Muscle of arm (tissue), 12 donors: ENCODE data around the gene NRP1. TPM values are rescaled to one million over a fixed set of nuclear protein-coding genes. Genes with fewer than 3 reads are reported as not detected.

Experiments used
- DNase-seq: peaks from one replicate; pipeline ENCODE4 v3.0.0-alpha.2; 2013
- polyA plus RNA-seq, 12 donors: library from polyadenylated mRNA; unstranded; fragments of 120-200 nt; gene quantifications; one replicate each; pipeline ENCODE4 v1.2.1, GENCODE V29; 2013; ENCODE audit not compliant: insufficient read length in 12 of 12

The NRP1 gene
- polyA plus RNA-seq, 12 donors = 91.6 to 148 (median 108) TPM; not detected in 1

DNA sequence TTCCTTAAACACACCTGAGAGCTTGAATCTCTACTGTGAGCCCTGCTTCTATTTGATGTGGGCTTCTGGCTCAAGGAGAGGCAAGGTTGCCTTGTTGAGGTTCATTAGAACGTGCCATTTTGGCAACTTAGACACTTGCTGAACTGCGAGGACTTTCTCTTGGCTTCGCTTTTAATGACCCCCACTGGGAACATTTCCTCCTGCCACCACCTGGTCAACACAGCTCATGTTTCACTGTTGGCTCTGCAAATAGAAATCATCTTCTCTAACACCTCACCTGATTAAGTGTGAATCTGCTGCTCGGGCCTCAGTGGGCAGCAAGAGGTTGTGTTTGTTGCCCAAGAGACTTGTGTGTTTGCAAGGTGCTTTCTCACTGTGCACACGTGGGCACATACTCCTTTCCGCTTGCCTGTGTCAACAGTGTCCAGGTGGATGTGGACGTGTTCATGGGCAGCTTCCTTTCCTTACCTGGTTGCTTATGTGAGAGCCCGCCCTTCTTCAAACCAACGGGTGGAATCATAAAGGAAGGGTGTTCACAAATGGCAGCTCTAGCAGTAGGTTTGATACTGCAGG lies 147.0 kb downstream of the NRP1 start:
- no peak for DNase-seq

GRCh38 chr10:33186150-33186549 lies 148.3 kb downstream of the NRP1 start:
- no peak for DNase-seq

DNA sequence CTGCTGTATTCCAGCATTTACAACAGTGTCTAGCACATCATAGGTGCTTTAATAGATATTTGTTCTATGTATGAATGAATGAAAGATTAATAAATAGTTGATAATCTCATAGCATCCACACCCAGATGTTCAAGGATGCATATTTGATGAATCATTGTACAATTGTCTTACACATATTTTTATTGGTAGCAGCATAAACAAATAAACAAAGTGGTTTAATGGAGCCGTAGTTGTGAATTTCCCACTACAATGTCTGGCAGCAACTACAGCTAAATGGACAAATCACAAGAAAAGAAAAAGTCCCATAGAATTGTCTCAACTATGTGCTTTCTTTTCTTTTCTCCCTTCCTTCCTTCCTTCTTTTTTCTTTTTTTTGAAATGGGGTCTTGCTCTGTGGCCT lies 150.8 kb downstream of the NRP1 start:
- no peak for DNase-seq

- DNase-seq = no peak
Measured at GRCh38 chr10:33180921-33181320, 153.5 kb downstream of the NRP1 start.

DNA sequence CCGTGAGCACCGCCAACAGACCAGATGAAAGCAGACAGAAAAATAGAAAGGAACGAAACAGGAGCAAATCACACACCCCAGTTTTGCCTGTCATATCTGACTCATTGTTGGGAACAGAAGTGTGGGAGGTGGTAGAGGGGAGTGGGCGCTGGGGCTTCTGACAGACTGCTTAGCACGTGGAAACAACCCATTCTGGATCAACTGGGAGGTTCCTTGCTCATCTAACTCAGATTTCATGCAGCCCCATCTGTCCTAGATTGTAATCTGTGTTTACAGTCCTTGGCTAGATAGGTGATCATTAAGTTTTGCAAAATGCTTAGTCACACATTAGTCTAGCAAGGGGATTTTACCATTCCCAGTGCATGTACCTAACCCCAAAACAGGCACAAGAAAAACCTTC lies 154.1 kb downstream of the NRP1 start:
- DNase-seq = no peak

DNA sequence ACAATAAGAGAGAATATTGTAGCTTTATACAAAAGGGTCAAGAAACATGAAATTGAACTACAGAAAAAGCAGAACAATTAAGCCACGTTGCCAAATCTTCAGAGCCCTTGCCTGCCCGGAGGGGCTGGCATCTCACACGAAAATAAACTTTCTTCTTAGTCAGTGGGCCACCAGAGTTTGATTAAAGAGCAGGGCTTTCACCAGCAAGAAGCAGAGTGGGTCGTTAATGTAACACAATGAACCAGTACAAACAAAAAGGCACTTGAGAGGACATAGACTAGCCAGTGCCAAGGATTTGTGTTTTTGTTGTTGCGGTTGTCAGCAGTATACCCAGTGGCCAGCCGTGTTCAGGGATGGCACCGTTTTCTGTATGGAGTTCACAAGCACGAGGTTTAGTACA lies 155.4 kb downstream of the NRP1 start:
- no peak for DNase-seq

DNA sequence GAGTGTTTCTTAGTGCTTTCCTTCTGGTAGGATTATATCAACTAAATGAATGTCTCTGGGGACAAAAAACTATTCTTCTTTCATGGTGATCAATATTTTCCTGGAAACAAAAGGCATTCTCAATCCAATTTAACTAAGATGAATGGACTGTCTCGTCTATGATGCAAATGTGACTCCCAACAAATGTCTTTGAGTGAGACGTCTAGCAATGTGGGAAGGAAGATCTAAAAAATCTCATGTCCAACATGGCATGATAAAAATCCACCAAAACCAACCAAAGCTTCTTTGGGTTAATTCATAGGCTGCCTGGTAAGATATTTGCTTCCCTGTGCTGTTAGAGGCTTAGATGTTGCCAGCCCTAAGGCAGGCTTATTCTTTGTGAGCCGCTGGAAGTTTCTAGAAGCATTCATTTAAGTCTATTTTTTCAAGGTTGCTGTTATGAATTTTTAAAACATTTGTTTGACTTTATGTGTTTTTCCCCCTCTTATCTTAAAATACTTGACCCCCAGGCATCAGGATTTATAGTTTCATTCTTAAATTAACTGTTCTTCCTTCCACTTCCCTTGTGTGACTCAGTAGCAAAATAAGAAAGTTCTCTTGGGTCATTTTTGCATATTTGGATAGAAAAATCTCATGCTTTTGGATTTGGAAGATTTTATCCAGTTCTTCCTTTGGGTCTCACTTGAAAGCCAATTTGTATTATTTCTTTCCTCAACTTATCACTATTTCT lies 156.3 kb downstream of the NRP1 start:
- no peak for DNase-seq

GRCh38 chr10:33176688-33177087 lies 157.8 kb downstream of the NRP1 start:
- no peak for DNase-seq

DNA sequence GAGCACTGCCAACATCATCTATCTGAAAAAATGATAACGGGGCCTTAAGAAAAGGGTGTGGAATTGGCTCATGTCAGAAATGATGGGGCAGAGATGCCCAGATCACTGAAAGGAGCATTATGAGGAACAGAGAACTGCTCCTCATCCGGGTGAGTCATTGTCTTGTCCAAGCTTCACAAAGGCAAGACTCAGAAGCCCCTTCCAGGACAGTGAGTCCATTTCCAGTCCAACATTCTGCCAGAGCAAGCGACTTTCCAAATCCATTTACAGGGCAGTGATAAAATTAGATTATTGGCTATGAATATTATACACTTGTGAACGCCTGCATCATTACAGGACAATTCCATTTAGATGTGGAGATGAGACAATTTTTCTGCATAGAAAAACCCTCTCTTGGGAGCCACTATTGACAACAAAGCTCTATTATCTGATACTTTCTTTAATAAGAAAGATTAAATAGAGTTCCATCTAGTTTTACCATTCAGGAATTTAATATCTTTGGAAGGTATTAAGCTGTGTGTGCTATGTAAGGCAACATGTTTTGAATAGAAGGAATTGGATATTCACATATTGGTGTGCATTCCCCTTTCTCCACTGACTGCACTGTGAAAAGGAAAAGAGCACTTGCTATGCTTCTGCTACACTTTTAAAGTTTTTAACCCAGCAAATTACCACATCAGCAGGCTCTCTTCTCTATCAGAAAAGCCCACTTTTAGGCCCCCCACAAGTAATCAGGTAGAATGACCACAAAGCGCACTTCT lies 159.6 kb downstream of the NRP1 start:
- DNase-seq = no peak

GRCh38 chr10:33165911-33166310 lies 168.6 kb downstream of the NRP1 start:
- DNase-seq = no peak

DNA sequence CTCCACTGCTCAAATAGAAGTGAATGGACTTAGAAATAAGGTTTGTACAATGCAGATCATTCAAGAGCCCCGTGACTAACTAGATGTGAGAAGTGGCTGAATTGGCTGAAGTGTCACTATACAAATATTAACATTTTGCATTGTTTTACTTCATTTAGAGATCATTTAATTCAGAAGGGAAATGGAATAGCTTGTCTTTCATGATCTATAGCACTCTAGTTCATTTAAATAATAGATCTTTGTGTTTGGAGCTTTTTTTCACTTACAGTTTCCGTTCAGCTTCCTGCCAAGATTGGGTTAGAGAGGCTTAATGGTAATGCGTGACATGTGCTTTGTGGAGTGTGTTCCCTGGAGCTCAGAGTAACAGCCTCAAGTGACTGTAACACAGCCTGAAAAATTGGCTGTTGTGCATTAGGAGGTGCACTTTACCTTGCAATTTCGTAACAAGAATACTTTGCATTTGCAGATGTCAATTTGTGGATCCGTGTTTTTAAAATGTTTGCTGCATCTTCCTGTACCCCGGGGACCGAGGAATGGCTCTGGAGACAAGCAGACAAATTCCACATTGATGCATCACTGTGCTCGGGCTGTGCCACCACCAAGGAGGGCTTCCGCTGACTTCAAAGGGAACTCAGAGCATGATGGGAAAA lies 170.3 kb downstream of the NRP1 start:
- no peak for DNase-seq

- DNase-seq = no peak
Measured at GRCh38 chr10:33162248-33162575, 172.3 kb downstream of the NRP1 start.

GRCh38 chr10:33161550-33162247 lies 172.8 kb downstream of the NRP1 start:
- no peak for DNase-seq

- DNase-seq = no peak
Measured at GRCh38 chr10:33160151-33160550, 174.3 kb downstream of the NRP1 start.

DNA sequence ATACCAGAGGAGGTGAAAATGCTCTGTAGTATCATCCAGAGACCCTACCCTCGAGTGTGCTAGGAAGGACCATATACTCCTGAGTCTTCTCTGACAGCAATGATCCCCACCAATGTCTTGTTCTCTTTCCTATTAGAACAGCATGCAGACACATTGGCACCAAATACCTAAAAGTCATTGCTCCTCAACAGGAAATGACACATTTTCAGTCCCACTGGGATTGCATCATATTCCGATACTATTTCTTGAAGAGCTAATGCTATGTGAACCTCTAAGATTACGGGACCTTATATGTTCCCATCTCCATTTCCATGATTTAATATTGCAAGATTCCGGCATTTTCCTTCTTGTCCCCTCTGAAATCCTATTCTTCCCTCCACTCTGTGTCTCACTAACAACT lies 177.4 kb downstream of the NRP1 start:
- DNase-seq = no peak

GRCh38 chr10:33155720-33156638 lies 178.5 kb downstream of the NRP1 start:
- DNase-seq = no peak

- no peak for DNase-seq
Measured at GRCh38 chr10:33154590-33154989, 179.9 kb downstream of the NRP1 start.

DNA sequence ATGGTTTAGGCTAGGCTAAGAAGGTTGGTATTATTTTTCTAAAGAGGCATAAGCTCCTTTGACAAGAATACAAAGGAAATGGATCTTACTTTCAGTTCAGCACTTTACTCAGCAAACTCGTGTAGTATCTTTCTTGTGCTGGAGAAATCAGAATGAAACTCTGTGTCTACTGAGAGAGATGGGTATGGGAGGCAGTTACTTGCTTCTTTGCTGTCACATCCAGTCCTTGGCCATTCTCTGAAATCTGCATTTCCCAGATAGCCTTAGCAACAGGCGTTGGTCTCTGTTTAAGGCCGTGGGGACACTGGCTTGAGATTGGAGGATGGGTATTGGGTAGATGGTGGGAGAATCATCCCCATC lies 180.5 kb downstream of the NRP1 start:
- no peak for DNase-seq

GRCh38 chr10:33153251-33153967 lies 181.1 kb downstream of the NRP1 start:
- DNase-seq = no peak

- DNase-seq = no peak
Measured at GRCh38 chr10:33152750-33153149, 181.7 kb downstream of the NRP1 start.
